Measurements from ENCODE around the gene CGREF1.

- TF ChIP-seq POLR2A (IDR thresholded peaks at IDR 0.05): no peak
- TF ChIP-seq, protein P1, sequence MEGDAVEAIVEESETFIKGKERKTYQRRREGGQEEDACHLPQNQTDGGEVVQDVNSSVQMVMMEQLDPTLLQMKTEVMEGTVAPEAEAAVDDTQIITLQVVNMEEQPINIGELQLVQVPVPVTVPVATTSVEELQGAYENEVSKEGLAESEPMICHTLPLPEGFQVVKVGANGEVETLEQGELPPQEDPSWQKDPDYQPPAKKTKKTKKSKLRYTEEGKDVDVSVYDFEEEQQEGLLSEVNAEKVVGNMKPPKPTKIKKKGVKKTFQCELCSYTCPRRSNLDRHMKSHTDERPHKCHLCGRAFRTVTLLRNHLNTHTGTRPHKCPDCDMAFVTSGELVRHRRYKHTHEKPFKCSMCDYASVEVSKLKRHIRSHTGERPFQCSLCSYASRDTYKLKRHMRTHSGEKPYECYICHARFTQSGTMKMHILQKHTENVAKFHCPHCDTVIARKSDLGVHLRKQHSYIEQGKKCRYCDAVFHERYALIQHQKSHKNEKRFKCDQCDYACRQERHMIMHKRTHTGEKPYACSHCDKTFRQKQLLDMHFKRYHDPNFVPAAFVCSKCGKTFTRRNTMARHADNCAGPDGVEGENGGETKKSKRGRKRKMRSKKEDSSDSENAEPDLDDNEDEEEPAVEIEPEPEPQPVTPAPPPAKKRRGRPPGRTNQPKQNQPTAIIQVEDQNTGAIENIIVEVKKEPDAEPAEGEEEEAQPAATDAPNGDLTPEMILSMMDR (IDR thresholded peaks at IDR 0.05): no peak
These were observed 30.0 kb upstream of the CGREF1 start, which contains the start of gene TCF23 for GRCh38 chr2:27148801-27149439.

Measured in esophagus squamous epithelium (tissue), 4 donors.